ENCODE results near the gene PRRC1.
A peak's percentile ranks its signal among the peaks of the same experiment; 100 is the strongest.

The PRRC1 gene

GRCh38 chr5:127506616-127507015 is 10.8 kb upstream of the PRRC1 start:
- TF ChIP-seq CTCF (IDR thresholded peaks at IDR 0.05; ENCODE audit: low read depth, low read length), result no peak
- no peak for DNase-seq (ENCODE audit: extremely low read depth, low read depth)

- no peak for DNase-seq (ENCODE audit: extremely low read depth, low read depth)
- no peak for TF ChIP-seq CTCF (IDR thresholded peaks at IDR 0.05; ENCODE audit: low read depth, low read length)
These were observed 8.6 kb upstream of the PRRC1 start for GRCh38 chr5:127508644-127509373.

GRCh38 chr5:127513408-127513970 is 4.0 kb upstream of the PRRC1 start:
- no peak for TF ChIP-seq CTCF (IDR thresholded peaks at IDR 0.05; ENCODE audit: low read depth, low read length)
- no peak for DNase-seq (ENCODE audit: extremely low read depth, low read depth)

- no peak for DNase-seq (ENCODE audit: extremely low read depth, low read depth)
- TF ChIP-seq CTCF (IDR thresholded peaks at IDR 0.05; ENCODE audit: low read depth, low read length), result no peak
These were observed 2.6 kb upstream of the PRRC1 start for GRCh38 chr5:127514816-127515215.

GRCh38 chr5:127515693-127516440 is 1.6 kb upstream of the PRRC1 start:
- no peak for TF ChIP-seq CTCF (IDR thresholded peaks at IDR 0.05; ENCODE audit: low read depth, low read length)
- DNase-seq (ENCODE audit: extremely low read depth, low read depth), result no peak

GRCh38 chr5:127517110-127517479 is 345 bp upstream of the PRRC1 start:
- no peak for TF ChIP-seq CTCF (IDR thresholded peaks at IDR 0.05; ENCODE audit: low read depth, low read length)
- DNase-seq (ENCODE audit: extremely low read depth, low read depth), result no peak

GRCh38 chr5:127518319-127518621 is 830 bp downstream of the PRRC1 start:
- peak; percentile 10 for DNase-seq (ENCODE audit: extremely low read depth, low read depth)
- no peak for TF ChIP-seq CTCF (IDR thresholded peaks at IDR 0.05; ENCODE audit: low read depth, low read length)
